Left kidney (tissue), 2 donors: Measurements from ENCODE around the gene GRM5. TPM values are rescaled to one million over a fixed set of nuclear protein-coding genes. Genes with fewer than 3 reads are reported as not detected.
"Not testable (repeated sequence)": the region's sequence is repeated elsewhere in the genome, so short reads cannot be mapped to it uniquely, and the experiment has no call there.

ENCODE experiments used
- DNase-seq: peaks from one replicate; pipeline ENCODE4 v3.0.0-alpha.2; 2013
- polyA plus RNA-seq: library from polyadenylated mRNA; unstranded; fragments of 120-200 nt; gene quantifications from one replicate; pipeline ENCODE4 v1.2.1, GENCODE V29; 2013; ENCODE audit not compliant: insufficient read length

The GRM5 gene
- polyA plus RNA-seq, 1 donor = 0.13 TPM

DNA sequence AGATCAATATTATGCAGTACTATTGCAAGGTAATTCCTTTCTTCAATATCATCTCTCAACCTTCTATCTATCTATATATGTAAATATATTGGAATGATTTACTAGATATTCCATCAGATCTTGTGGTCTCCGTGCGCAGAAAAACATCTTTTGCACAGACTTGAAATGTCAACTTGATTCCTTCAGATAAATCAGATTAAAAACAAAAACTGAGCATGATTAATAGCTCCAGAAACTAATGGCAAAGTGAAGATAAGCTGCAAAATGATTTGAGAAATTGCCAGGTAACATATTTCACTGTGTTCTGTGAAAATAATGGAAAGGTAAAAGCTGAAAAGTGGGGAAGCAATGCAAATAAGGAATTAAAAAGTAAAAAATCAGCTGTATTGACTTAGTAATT is 528.2 kb downstream of the GRM5 start:
- no peak for DNase-seq

DNA sequence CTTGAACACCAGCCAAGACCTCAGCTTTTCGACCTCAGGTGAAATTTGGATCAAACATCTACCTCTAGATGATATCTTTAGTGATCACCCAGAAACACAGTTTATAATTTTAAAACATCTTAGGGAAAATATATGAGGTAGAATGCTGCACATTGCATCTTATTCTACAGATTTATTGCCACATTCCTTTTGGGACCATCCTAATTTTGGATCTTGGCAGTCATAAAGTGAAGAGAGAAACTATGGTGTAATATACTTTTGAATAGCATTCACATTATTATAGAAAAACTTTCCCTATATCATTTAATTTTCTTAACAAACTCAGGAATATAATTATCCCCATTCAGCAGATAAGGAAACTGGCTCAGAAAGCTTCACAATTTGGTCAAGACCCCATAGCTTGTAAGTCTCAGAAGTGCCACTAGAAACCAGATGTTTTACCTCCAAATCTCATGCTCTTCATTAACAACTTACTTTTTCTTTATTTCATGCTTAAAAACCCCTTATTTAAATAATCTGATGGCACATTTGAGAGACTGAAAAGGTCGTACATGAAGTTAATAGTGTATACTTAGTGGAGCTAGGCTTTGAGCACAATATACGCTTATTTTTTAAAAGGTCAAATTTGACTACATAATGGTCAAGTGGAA is 529.0 kb downstream of the GRM5 start:
- DNase-seq = no peak

DNA sequence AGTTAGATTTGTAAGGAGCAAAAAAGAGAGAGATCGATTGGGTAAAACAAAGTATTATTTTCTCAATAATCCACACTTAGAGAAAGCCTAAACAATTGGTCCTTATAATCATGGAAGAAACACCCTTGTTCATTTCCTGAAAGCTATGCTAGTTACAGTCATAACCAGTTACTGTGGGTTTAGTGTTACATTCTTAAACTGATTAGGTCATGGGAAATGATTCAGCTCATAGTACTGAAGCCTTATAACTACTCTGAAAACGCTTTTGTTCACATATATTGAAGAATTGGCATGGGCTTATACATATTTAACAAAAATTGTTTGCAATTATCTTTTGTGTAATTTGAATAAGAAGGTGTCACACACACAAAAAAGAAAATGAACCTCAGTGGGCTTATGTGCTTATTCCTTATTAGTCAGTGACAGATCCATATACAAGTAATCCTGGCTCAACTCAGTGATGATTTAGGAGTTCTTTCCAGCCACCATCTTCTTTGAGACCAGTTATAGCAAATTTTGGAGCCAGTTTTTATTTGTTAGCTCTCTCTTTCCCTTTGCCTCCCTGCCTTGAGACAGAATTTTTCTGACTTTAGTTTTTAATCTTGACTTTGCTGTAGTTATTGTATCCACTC is 529.8 kb downstream of the GRM5 start:
- no peak for DNase-seq

DNA sequence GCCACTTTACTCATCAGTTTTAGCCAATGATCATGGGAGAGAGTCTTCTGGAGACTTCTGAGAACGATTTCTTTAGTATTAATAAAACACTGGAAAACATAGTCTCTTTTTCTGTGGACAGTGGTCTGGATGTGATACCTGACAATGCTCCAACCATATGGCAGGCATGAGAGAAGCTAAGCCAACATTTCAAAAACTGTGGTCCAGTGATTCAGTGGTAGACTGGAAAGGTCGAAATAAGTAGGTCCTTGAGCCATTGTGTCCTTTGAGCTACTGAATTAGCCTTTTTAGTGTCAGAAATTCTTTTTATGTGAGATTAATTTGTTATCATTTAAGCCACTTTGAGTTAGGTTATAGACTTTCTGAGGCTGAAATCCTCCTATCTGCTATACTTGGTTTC is 530.5 kb downstream of the GRM5 start:
- no peak for DNase-seq

DNA sequence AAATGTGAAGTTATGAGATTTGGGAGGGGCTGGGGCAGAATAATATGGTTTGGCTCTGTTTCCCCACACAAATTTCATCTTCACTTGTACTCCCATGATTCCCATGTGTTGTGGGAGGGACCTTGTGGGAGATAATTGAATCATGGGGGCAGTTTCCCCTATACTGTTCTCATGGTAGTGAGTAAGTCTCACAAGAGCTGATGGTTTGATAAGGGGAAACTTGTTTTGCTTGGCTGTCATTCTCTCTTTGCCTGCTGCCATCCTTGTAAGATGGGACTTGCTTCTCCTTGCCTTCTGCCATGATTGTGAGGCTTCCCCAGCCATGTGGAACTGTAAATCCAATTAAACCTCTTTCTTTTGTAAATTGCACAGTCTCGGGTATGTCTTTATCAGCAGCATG is 531.1 kb downstream of the GRM5 start:
- not testable (repeated sequence) for DNase-seq

DNA sequence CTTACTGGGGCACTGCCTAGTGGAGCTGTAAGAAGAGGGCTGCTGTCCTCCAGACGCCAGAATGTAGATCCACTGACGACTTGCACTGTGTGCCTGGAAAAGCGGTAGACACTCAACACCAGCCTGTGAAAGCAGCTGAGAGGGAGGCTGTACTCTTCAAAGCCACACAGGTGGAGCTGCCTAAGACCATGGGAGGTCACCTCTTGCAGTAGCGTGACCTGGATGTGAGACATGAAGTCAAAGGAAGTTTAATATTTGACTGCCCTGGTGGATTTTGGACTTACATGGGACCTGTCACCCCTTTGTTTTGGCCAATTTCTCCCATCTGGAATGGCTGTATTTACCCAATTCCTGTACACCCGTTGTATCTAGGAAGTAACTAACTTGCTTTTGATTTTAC is 531.6 kb downstream of the GRM5 start:
- DNase-seq = no peak

DNA sequence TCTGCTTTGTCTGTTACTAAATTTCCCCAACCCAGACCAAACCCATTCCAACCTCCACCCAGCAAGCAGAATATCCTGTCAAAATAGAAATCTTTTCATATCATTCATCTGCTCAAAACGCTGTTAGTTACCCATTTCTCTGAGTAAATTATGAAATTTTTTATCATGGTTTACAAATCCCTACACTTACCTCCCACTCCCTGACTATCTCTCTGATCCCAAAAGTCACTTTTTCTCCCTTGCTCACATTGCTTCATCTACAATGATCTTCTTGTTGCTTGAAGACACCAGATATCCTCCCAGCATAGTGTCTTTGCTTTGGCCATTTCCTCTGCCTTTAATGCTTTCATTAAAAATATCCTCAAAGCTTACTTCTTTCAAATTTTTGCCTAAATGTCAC is 532.8 kb downstream of the GRM5 start:
- no peak for DNase-seq

DNA sequence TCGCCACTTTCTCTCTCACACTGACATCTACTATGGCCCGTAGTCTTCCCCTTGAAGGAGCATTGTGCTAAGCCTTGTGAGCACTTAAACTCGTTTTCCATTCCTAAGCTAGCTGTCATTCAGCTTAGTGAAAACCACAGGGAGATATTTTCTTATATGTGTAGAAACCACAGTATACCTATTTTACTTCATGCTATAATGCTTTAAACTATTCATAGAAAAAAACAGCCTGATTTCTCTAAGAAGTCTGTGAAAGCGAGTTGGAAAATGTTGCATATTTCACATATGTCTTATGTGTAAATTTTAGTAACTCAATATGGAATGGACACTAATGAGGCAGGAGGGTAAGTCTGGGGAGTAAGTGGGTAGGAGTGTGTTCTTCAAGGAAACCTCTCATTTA is 534.0 kb downstream of the GRM5 start:
- no peak for DNase-seq

DNA sequence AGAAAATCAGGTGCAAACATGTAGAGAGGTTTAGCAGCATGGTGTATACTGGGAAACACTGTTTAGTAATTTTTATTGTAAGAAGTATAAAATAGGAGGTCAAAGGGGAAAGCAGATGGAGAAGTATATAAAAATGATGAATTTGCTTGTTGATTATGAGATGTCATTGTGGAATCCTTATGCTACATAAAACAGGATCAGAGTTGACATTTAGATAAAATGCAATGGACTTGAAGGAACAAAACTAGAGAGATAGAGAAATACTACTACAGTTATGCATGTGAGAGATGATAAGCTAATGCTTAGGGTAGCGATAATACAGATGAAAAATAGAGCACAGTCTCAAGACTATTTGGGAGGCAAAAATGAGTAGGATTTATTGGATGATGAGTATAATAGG is 536.4 kb downstream of the GRM5 start:
- DNase-seq = no peak

DNA sequence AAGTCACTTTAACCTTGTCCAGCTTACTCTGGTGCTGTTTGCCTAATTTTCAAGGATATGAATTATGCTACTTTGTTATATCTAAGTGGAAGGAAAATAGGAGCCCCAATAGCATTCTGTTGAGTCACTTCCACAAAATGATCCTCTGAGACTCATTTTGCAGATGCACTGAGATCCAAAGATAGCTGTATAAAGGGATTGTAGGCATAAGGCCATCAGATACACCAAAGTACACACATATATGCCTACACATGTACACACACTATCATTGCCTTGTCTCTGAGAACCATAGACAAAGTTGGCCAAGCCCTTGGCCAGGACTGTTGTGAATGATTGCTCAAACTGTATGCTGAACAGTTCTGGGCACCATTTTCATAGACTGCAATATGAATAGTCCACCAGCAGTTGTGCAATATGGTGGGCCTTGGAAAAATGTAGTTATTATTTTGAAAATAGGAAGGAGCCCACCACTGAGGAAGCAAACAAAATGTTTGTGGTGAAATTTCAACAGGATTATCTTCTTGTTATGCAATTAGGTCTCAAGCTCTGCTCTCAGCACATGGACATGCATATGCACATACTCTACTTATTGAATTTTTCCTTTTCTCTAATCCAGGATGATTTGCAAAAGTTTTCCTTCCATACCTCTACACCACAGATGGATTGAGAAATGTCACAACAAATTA is 542.3 kb downstream of the GRM5 start:
- no peak for DNase-seq

DNA sequence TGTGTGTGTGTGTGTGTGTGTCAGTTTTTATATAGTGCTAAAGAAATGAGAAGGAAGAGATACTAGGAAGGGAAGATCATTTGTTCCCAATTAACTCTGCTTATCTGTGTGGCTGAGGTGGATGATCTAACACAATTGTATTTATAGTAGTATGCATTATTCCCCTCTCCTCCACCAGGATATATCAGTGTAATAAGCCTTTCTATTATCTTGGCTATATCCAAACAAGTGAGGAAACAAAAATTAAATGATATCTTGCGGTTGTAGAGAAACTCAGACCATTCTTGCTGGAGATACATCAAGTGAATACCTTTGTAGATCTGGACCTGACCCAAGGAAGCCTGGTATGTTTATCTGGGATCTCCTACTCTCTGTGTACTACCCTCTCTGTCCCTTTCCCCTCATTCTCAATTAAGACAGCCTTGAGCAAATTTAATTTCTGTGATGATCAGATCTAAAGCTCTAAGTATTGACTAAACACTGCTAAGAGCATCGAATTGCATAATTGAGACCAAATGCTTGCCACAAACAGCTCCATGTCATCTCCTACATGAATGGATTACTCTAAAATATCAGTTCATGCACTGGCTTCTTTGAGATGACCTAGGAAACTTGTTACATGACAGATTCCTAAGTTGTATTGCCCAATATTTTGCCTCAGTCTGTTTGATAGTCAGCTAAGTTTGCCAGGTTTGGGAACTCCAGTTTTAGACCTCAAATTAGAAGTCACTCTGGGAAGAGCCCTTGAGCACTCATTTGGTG is 543.0 kb downstream of the GRM5 start:
- no peak for DNase-seq

DNA sequence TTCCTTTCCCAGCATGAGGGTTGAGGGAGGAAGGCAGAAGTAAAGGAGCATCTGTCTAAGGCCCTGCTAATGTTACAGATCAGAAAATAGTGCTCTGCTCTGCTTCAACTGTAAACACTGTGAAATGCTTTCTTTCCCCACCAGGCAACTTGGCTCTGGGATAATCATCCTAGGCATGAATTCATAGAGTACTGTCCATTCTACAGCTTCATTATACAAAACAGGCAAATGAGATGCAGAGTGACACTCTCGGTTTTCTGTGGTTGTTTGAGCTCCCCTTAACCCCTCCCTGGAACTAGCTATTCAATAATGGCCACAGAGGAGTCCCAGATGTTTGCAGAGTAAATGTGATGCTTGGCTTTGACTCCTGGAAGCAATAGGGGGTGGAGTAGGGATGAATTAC is 544.0 kb downstream of the GRM5 start:
- no peak for DNase-seq

DNA sequence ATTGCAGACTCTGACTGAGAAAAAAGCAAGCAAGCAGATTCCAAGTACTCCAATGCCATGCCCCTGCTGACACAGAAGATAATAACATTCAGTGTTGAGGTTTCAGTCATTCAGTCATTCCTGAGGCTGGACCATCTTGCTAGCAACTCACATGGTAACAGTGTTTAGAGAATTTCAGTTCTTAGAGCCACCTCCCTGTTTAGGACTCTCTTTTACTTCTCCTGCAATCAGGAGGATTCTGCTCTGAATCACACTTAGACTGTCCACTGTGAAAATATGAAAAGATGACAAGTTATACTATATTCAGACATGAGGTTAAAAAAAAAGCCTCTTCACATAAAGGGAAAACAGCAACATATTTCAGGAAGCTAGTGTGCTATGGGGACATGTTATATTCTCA is 544.4 kb downstream of the GRM5 start:
- no peak for DNase-seq

DNA sequence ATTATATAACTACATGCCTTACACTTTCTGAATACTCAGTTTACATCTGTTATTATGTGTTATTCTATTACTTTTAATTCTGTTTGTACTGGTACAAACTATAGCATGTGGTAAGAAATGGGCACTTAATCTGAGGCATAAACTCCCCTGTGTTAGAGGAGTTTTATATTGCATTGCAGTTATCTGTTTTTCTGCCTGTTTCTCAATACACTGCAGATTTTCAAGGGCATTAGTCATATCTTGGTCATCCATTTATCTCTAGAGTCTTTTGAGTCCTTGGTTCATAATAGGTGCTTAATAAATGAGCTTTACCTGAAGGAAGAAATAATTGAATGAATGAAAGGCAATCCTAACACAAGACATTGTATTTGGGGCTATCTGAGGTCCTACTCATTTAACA is 545.4 kb downstream of the GRM5 start:
- no peak for DNase-seq

DNA sequence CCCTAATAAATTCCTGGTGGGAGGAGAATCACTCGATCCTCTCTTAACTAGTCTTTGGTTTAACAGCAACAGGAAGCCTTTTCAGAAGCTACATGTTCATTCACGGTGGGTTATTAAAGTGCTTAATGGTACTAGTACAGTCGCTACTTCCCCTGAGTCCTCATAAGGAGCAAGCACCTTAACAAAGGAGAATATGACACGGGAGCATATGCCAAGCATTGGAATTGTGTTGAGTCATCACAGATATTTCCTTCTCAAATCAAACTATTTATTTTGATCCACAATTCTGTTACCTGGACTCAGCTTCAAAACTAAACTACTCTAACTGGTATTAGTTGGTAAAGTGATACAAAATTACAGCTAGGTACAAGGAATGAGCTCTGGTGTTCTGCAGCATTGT is 550.8 kb downstream of the GRM5 start:
- DNase-seq = no peak

DNA sequence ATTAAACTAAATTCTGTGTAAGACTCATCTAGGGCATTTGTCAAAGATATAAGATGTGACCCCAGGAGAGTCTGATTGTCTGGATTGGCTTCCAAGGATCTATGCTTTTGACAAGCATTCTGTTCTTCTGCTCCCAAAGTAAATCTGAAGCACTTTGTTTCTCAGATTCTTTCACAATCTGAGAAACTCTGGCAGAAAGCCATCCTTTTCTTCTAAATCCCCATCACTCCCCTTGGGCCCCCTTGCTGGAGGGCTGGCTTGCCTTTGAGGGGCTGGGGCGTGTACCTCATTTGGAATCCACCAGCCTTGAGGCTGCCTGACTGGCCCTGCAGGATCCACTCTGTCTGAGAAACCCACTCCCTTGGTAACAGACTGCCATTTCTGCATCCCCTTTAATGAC is 554.8 kb downstream of the GRM5 start:
- no peak for DNase-seq

DNA sequence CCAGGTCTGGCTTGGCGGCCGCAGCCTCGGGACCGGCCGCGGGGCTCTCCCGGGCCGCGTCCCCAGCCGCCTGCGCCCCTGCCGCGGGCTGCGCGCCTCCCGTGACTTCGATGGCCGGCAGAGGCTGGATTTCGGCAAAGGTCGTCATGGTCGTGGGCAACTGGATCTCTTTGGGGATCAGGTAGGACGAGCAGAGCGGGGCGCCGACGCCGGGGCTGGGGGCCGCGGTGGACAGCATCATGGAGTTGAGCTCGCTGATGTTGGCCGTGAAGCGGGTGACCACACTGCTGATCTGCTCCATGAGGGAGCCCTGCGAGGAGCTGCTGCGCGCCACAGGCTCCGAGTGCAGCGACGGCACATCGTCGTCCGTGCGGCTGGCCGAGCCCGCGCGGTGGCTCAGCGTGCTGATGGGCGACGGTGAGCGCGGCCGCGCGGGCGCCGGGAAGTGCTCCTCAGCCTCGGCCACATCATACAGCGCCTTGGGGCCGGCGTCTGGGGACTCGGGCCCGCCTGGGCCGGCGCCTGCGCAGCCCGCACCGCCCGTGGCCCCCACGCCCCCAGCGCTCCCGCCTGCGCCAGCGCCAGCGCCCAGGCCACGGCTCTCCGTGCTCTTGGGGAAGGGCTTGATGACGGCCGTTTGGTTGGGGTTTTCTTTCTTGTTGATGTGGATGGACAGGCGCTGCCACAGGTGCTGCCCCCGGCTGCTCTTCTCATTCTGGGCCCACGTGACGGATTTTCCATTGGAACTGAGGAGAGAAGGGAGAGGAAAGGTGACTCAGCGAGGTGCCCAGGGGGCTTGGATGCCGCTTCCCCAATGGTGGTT is 556.8 kb downstream of the GRM5 start:
- DNase-seq = peak; percentile 29

DNA sequence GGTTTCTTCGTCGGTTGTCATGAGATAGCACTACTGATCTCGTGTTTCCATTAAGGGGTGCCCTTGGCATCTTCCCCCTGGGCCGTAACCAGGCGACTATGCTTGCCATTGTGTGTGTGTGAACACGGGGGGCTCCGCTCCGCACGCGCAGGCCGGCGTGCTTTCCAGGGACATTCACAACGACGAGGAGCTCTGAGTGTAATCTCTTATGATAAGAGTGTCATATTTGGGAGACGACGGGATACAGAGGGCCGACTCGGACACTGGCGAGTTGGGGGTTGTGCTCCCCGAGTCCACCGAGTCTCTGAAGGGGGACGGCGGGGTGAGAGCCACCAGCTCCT is 557.4 kb downstream of the GRM5 start:
- DNase-seq = peak; percentile 26

DNA sequence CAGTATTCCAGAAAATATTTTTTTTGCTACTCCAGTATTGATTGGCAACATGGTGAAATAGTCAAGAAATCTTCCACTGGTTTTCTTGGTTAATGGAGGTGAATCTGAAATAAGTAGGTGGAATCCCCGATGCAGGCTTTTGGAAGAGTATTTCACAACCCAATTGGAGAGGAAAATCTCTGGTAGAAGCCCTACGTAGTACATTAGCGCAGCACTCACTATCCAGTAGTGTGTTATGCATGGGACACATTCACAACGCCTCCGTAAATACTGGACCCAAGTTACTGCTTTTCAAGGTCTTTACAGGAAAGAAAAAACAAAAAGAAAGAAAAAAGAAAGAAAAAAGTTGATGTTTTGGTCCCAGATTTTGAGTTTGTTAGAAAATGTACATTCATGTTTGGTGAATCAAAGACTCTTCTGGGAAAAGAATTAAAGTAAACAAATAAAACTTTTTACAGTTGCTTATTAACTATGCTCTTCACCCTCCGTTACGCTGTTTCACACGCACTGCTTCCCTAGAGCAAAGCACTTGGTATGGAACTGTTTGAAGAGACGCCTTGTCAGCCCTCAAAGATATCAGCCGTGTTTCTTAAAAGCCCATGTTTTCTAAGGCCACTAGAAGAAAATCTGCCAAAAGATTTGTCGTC is 557.9 kb downstream of the GRM5 start:
- no peak for DNase-seq

DNA sequence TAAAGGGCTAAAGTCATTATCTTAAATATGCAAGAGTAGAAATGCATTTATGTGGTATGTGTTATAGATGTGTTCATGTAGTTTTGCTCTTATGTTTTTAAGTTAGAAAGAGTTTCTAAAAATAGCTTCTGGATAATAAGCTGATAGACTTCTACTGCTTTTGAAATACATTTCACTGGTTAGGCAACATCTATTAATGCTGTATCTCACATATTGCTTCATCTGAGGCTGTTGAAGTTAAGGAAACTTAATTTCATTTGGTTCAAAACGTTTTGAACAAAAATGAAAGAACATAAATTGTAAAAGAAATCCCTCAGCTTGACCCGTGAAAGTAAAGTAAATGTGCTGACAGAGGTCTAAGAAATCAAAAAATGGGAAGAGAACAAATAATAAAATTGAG is 564.2 kb downstream of the GRM5 start:
- no peak for DNase-seq

DNA sequence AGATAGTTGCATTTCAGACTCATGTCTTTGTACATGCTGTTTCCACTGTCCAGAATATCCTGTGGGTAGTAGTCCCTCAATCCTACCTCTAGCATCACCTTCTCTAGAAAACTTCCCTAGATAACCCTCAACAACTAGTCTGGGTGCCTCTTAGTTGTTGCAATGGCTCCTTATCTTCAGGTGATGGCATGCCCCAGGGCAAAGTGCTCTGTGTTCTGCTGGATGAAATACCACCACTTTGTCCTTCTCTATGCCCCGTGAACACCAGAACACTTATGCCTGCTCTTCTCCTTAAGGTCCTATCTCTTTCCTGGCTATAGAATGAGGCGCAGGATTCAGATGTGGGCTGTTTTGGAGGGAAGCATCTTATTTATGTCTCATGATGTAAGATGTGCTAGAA is 569.9 kb downstream of the GRM5 start:
- DNase-seq = no peak

DNA sequence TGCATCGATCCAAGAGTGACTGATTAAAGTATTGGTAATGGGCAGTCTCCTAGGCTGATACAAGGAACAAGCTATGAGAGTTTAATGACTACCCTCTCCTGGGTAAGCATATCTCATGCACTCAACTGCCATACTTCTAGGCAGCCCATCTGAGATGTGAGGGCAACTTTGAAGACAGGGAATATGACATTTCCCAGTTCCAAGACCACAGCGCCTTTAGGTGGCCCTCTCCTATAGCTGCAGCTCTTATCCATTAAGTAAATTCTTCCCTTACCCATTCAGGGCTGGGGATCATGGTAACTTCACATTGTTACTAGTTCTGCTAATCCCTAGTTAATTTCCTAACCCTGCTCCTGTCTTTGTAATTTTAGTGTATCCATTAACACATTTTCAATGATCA is 570.9 kb downstream of the GRM5 start:
- DNase-seq = no peak
